K562 (cell line): ENCODE measurements around the gene PDE1C. TPM values are rescaled to one million over a fixed set of nuclear protein-coding genes. Genes with fewer than 3 reads are reported as not detected.

ENCODE experiments used
- ATAC-seq: fragments of 200-7000 bp; cut with Tn5 transposase; 3 replicates; pipeline ENCODE4 v1.9.1; 2020; ENCODE audit warnings: moderate library complexity
- BruUV-seq: library from RNA; stranded (reverse); fragments of 400-500 nt; replicated peaks from 2 replicates; lab custom pipeline; 2021; lab: Mats Ljungman, UMichigan
- CTCF ChIA-PET: fragments of 300-600 bp; formaldehyde crosslinking; extraction: SDS; loops from one replicate; lab custom pipeline; 2021; ENCODE audit warnings: low intra/inter-chr PET ratio; lab: Yijun Ruan, JAX
- POLR2A ChIA-PET: fragments of 300-600, 350-650 bp; sonication (Branson Sonifier 250); formaldehyde crosslinking; extraction: SDS; loops from one replicate; lab custom pipeline; 2021; ENCODE audit warnings: antibody characterized with exemption, inconsistent platforms; lab: Yijun Ruan, JAX
- DNase-seq, 4 experiments: peaks; one replicate each; pipeline versions ENCODE4 v3.0.0 to v3.0.0-alpha.2; 2011 to 2018; ENCODE audit warnings: low spot score in 3 of 4, mixed read lengths in 3 of 4; ENCODE audit errors: extremely low read depth in 1 of 4
- FAIRE-seq: peaks from 2 replicates; lab custom pipeline; 2011; peaks lifted over from hg19 to GRCh38; lab: Jason Lieb, UNC
- H2AFZ ChIP-seq: 2 replicates; pipeline ENCODE4 v1.6.0; 2011; ENCODE audit warnings: low read depth, low read length, control low read depth, inconsistent platforms
- H3K27ac ChIP-seq: fragments of 200-600 bp; 3 replicates; pipeline ENCODE4 v1.8.0; 2011; ENCODE audit warnings: low read depth, mild to moderate bottlenecking, control low read depth, inconsistent platforms, low read length, moderate library complexity, mixed read lengths; ENCODE audit errors: extremely low read depth
- H3K27me3 ChIP-seq, 2 experiments: fragments of 300-600 bp in 1 of 2; 2 replicates in 1 of 2; 3 replicates in 1 of 2; pipeline versions ENCODE4 v1.6.0 to v1.8.0; 2011; ENCODE audit warnings: inconsistent platforms in 2 of 2, low read length in 2 of 2, mild to moderate bottlenecking in 1 of 2, mixed read lengths in 1 of 2, moderate library complexity in 1 of 2; ENCODE audit not compliant: control insufficient read depth in 2 of 2, insufficient read depth in 2 of 2
- H3K36me3 ChIP-seq: fragments of 300-600 bp; 3 replicates; pipeline ENCODE4 v1.8.0; 2011; ENCODE audit warnings: mild to moderate bottlenecking, low read length, inconsistent platforms; ENCODE audit not compliant: control insufficient read depth, insufficient read depth
- H3K4me1 ChIP-seq, 2 experiments: fragments of 200-600 bp in 1 of 2; replicated peaks in 1 of 2; 2 replicates in 1 of 2; 3 replicates in 1 of 2; pipeline versions ENCODE4 v1.5.1 to v1.8.0; 2011; ENCODE audit warnings: inconsistent platforms in 2 of 2, low read length in 2 of 2, mild to moderate bottlenecking in 1 of 2, mixed read lengths in 1 of 2, moderate library complexity in 1 of 2; ENCODE audit not compliant: control insufficient read depth in 2 of 2, insufficient read depth in 2 of 2
- H3K4me2 ChIP-seq: 2 replicates; pipeline ENCODE4 v1.6.1; 2011; ENCODE audit warnings: low read length, control low read depth, inconsistent platforms, mixed read lengths; ENCODE audit not compliant: insufficient read depth
- H3K4me3 ChIP-seq: fragments of 200-600 bp; sonication (generic), shearing (Covaris generic); 2 replicates; pipeline ENCODE4 v1.5.1; 2016; ENCODE audit warnings: control low read depth, inconsistent platforms
- H3K79me2 ChIP-seq: fragments of 200-600 bp; 3 replicates; pipeline ENCODE4 v1.8.0; 2011; ENCODE audit warnings: low read length, inconsistent platforms; ENCODE audit not compliant: control insufficient read depth, insufficient read depth
- H3K9ac ChIP-seq, 2 experiments: 2 replicates each; pipeline versions ENCODE4 v1.6.0 to v1.6.1; 2011; ENCODE audit warnings: low read depth in 2 of 2, low read length in 2 of 2, control low read depth in 1 of 2, inconsistent platforms in 1 of 2, mild to moderate bottlenecking in 1 of 2, mixed read lengths in 1 of 2; ENCODE audit not compliant: insufficient read depth in 1 of 2
- H3K9me1 ChIP-seq: one replicate; pipeline ENCODE4 v1.6.0; 2011; ENCODE audit warnings: inconsistent platforms, mild to moderate bottlenecking, low read length, moderate library complexity; ENCODE audit not compliant: control insufficient read depth, insufficient read depth
- H3K9me3 ChIP-seq: replicated peaks from 2 replicates; pipeline ENCODE4 v1.5.1; 2011; ENCODE audit warnings: low read depth, low read length, inconsistent platforms; ENCODE audit not compliant: control insufficient read depth, insufficient read depth
- H4K20me1 ChIP-seq: replicated peaks from 2 replicates; pipeline ENCODE4 v1.6.1; 2011; ENCODE audit warnings: low read length, inconsistent platforms, mixed read lengths; ENCODE audit not compliant: control insufficient read depth, insufficient read depth
- ETV6 ChIP-seq, 3 experiments: fragments of 150-350 bp in 1 of 3; sonication (generic) in 1 of 3; formaldehyde crosslinking in 1 of 3; IDR thresholded peaks; 2 replicates each; pipeline versions ENCODE4 v1.6.1 to v1.8.0; 2014 to 2022; ENCODE audit warnings: borderline replicate concordance in 2 of 3, low read depth in 2 of 3, antibody characterized with exemption in 1 of 3, low read length in 1 of 3, mild to moderate bottlenecking in 1 of 3, missing genetic modification reagents in 1 of 3
- LEF1 ChIP-seq: fragments of 450-650 bp; IDR thresholded peaks from 2 replicates; pipeline ENCODE4 v1.6.1; 2016; ENCODE audit warnings: mild to moderate bottlenecking
- MLX ChIP-seq, 2 experiments: fragments of 450-650 bp in 1 of 2; sonication (generic) in 1 of 2; formaldehyde crosslinking; conservative IDR thresholded peaks; 2 replicates each; pipeline versions ENCODE4 v1.4.0 to v1.8.1; 2020 to 2022; ENCODE audit warnings: mild to moderate bottlenecking in 1 of 2, missing genetic modification reagents in 1 of 2
- MYBL2 ChIP-seq, 2 experiments: fragments of 450-650 bp in 1 of 2; sonication (generic) in 1 of 2; formaldehyde crosslinking in 1 of 2; IDR thresholded peaks; 2 replicates each; pipeline versions ENCODE4 v1.6.1 to v1.8.1; 2017 to 2022; ENCODE audit warnings: borderline replicate concordance in 1 of 2, inconsistent platforms in 1 of 2, low read depth in 1 of 2, mild to moderate bottlenecking in 1 of 2, missing genetic modification reagents in 1 of 2, moderate library complexity in 1 of 2
- NFIX ChIP-seq: fragments of 250-450 bp; sonication (Bioruptor Pico); IDR thresholded peaks from 2 replicates; pipeline ENCODE4 v1.4.0; 2020; ENCODE audit warnings: low read depth, mild to moderate bottlenecking, moderate library complexity
- NFYB ChIP-seq: IDR thresholded peaks from 2 replicates; pipeline ENCODE4 v1.6.1; 2011; ENCODE audit warnings: mild to moderate bottlenecking, moderate library complexity; ENCODE audit not compliant: insufficient read length; ENCODE audit errors: extremely low read depth
- NKRF ChIP-seq: fragments of 450-650 bp; IDR thresholded peaks from 2 replicates; pipeline ENCODE4 v1.6.1; 2016; ENCODE audit warnings: borderline replicate concordance
- PTRF ChIP-seq: fragments of 450-650 bp; IDR thresholded peaks from 2 replicates; pipeline ENCODE4 v1.6.1; 2016; ENCODE audit warnings: mild to moderate bottlenecking, missing genetic modification characterization, missing compliant biosample characterization
- SMAD2 ChIP-seq: fragments of 150-350 bp; IDR thresholded peaks from 2 replicates; pipeline ENCODE4 v1.6.1; 2014; ENCODE audit warnings: low read depth, mild to moderate bottlenecking, low read length
- TAL1 ChIP-seq: fragments of 450-650 bp; IDR thresholded peaks from 2 replicates; pipeline ENCODE4 v1.6.1; 2016; ENCODE audit warnings: mild to moderate bottlenecking
- TFAM ChIP-seq: fragments of 250-450 bp; sonication (Bioruptor Pico); conservative IDR thresholded peaks from 2 replicates; pipeline ENCODE4 v1.5.0; 2021; ENCODE audit warnings: mild to moderate bottlenecking, moderate library complexity
- TRIM24 ChIP-seq, 2 experiments: fragments of 450-650 bp; IDR thresholded peaks; 2 replicates each; pipeline ENCODE4 v1.6.1; 2016
- ZMIZ1 ChIP-seq, 2 experiments: fragments of 150-350 bp in 1 of 2; IDR thresholded peaks; 2 replicates each; pipeline ENCODE4 v1.6.1; 2012 to 2016; ENCODE audit warnings: low read depth in 2 of 2, low read length in 2 of 2, mild to moderate bottlenecking in 1 of 2, moderate library complexity in 1 of 2
- ZNF174 ChIP-seq: fragments of 250-450 bp; sonication (Bioruptor Pico); IDR thresholded peaks from 2 replicates; pipeline ENCODE4 v1.4.0; 2020; ENCODE audit warnings: mild to moderate bottlenecking
- ZNF586 ChIP-seq: fragments of 450-650 bp; formaldehyde crosslinking; conservative IDR thresholded peaks from 2 replicates; pipeline ENCODE4 v1.4.0; 2020; ENCODE audit warnings: mild to moderate bottlenecking, moderate library complexity
- ZNF75A ChIP-seq: fragments of 450-650 bp; formaldehyde crosslinking; IDR thresholded peaks from 2 replicates; pipeline ENCODE4 v1.4.0; 2020; ENCODE audit warnings: mild to moderate bottlenecking
- ZNF830 ChIP-seq: fragments of 250-450 bp; sonication (Bioruptor Pico); IDR thresholded peaks from 2 replicates; pipeline ENCODE4 v1.5.0; 2021; ENCODE audit warnings: mild to moderate bottlenecking
- ZSCAN32 ChIP-seq: fragments of 450-650 bp; formaldehyde crosslinking; IDR thresholded peaks from 2 replicates; pipeline ENCODE4 v1.4.0; 2020; ENCODE audit warnings: mild to moderate bottlenecking, moderate library complexity
- WGBS: fragments of 100-300 bp; shearing (Covaris generic); methylation state at CpG from one replicate; pipeline ENCODE4 v1.1.6; 2016; ENCODE audit warnings: low coverage, mixed read lengths; ENCODE audit not compliant: insufficient coverage; ENCODE audit errors: missing lambda C conversion rate; 5-methylcytosine and 5-hydroxymethylcytosine counted together
- in situ Hi-C: fragments of 300-500 bp; cut with MboI; formaldehyde crosslinking; loops from 4 replicates; pipeline ENCODE4 v1.15.0; 2018; ENCODE audit warnings: inconsistent platforms, mixed read lengths
- intact Hi-C: fragments of 100-400 bp; cut with micrococcal nuclease; formaldehyde crosslinking; loops from 2 replicates; pipeline ENCODE4 v1.14.2; 2022
- polyA plus RNA-seq, 8 experiments: library from polyadenylated mRNA; depleted of rRNA in 4 of 8; stranded (reverse) in 5 of 8; unstranded in 3 of 8; fragments of >200 nt; fragmentation: Nextera tagmentation in 2 of 8; fragmentation: Illumina TruSeq in 1 of 8; extraction: Ambion mirVana in 2 of 8; extraction: Trizol in 1 of 8; gene quantifications; 2 replicates each; pipeline versions ENCODE4 v1.2.1 to v1.2.3, GENCODE V29; 2011 to 2014; ENCODE audit warnings: inconsistent platforms in 1 of 8, missing spikeins in 1 of 8
- total RNA-seq, 7 experiments: library from RNA; depleted of rRNA in 6 of 7; stranded (reverse); fragments of >200 nt in 6 of 7; fragmentation: Illumina TruSeq in 2 of 7; extraction: Trizol in 2 of 7; gene quantifications; 2 replicates each; pipeline versions ENCODE4 v1.2.1 to v1.2.3, GENCODE V29; 2011 to 2021; ENCODE audit warnings: low replicate concordance in 1 of 7

The PDE1C gene
- total and polyA plus RNA-seq, 9 of the 15 experiments (the other 6 are each of a cell fraction or from before 2014, with no cell fraction given), result under 0.01 to 0.01 TPM; not detected in 7

- Histone ChIP-seq H3K27ac (no peak overlapping the region), H3K36me3 (no peaks in the 10 kb centered on the region), H3K4me2 (no peak overlapping the region), H3K27me3 (no peaks in the 10 kb centered on the region), H3K9ac (no peak overlapping the region), H3K79me2 (no peaks in the 10 kb centered on the region), H4K20me1 (no peaks in the 10 kb centered on the region), H3K4me1 (no peaks in the 10 kb centered on the region), H3K9me3 (no peaks in the 10 kb centered on the region), H3K4me3 (no peak overlapping the region), H2AFZ (no peak overlapping the region), H3K9me1 (no peaks in the 10 kb centered on the region)
- WGBS, result 0% methylated on average over 2 of the region's 2 CpGs
- CTCF ChIA-PET, result no interaction called here
- POLR2A ChIA-PET, result no interaction called here
- DNase-seq (no peak), ATAC-seq (no peak), FAIRE-seq (no peak)
- intact Hi-C loops (no loop called here), in situ Hi-C loops (no loop called here)
- BruUV-seq, result no TSS peak
- no peak for TF ChIP-seq TAL1
- TF ChIP-seq ZNF174, result no peak
- TF ChIP-seq ZNF586 (CRISPR knock-in tag), result no peak
- TF ChIP-seq NFIX, result no peak
- no peak for TF ChIP-seq MYBL2 (IDR thresholded peaks at IDR 0.05; ENCODE audit: low read depth)
- TF ChIP-seq MYBL2 (CRISPR knock-in tag; IDR thresholded peaks at IDR 0.05; ENCODE audit: borderline replicate concordance), result no peak
- TF ChIP-seq SMAD2, result no peak
- TF ChIP-seq ETV6 (IDR thresholded peaks at IDR 0.05; ENCODE audit: borderline replicate concordance in 1 of 2, low read depth in 2 of 2, low read length in 1 of 2), result no peak
- no peak for TF ChIP-seq ETV6 (CRISPR knock-in tag; IDR thresholded peaks at IDR 0.05; ENCODE audit: borderline replicate concordance)
- no peak for TF ChIP-seq NKRF
- TF ChIP-seq NFYB, result no peak
- TF ChIP-seq MLX (CRISPR knock-in tag; conservative IDR thresholded peaks at IDR 0.05), result no peak
- TF ChIP-seq ZMIZ1 (IDR thresholded peaks at IDR 0.05; ENCODE audit: low read depth in 2 of 2, low read length in 2 of 2), result no peak
- no peak for TF ChIP-seq LEF1
- no peak for TF ChIP-seq ZNF830 (CRISPR knock-in tag)
- TF ChIP-seq PTRF (tag), result no peak
- no peak for TF ChIP-seq ZSCAN32 (CRISPR knock-in tag)
- TF ChIP-seq TFAM (CRISPR knock-in tag), result no peak
- TF ChIP-seq ZNF75A, result no peak
- TF ChIP-seq TRIM24 (IDR thresholded peaks at IDR 0.05), result no peak
Observed at GRCh38 chr7:31953432-31953831, 116.8 kb downstream of the PDE1C start.
